Effector memory CD8-positive, alpha-beta T cell (primary cell): ENCODE results near the gene HES4.

Source experiments
- ATAC-seq: fragments of 150-1000 bp; cut with Tn5 transposase; replicated peaks from 2 replicates; pipeline ENCODE4 v1.10.0; 2021; ENCODE audit warnings: mild to moderate bottlenecking, moderate library complexity
- DNase-seq, 3 experiments: peaks; one replicate each; pipeline ENCODE4 v3.0.0; 2021
- H3K27ac Mint-ChIP-seq, 2 donors: one replicate each; pipeline ENCODE4 v1.8.0; 2022; ENCODE audit warnings: mild to moderate bottlenecking in 2 of 2, mixed read lengths in 2 of 2, moderate library complexity in 2 of 2
- H3K27me3 Mint-ChIP-seq, 2 donors: one replicate each; pipeline ENCODE4 v1.8.0; 2022; ENCODE audit warnings: mixed read lengths in 2 of 2
- H3K36me3 Mint-ChIP-seq: one replicate; pipeline ENCODE4 v1.8.0; 2022; ENCODE audit warnings: mild to moderate bottlenecking, moderate library complexity, mixed read lengths; ENCODE audit not compliant: insufficient read depth
- H3K4me1 Mint-ChIP-seq, 2 donors: one replicate each; pipeline ENCODE4 v1.8.0; 2022; ENCODE audit warnings: low read depth in 2 of 2, mixed read lengths in 2 of 2
- H3K4me3 Mint-ChIP-seq, 2 donors: one replicate each; pipeline ENCODE4 v1.8.0; 2022; ENCODE audit warnings: mild to moderate bottlenecking in 2 of 2, mixed read lengths in 2 of 2, moderate library complexity in 2 of 2
- H3K9me3 Mint-ChIP-seq, 2 donors: one replicate each; pipeline ENCODE4 v1.8.0; 2022; ENCODE audit warnings: mixed read lengths in 2 of 2
- total RNA-seq, 9 experiments: gene quantifications; one replicate each; lab custom pipeline; 2026; lab: John Stamatoyannopoulos, UW

The HES4 gene
- 0.24 to 6.0 (median 1.2) reads per million in 9 experiments for total RNA-seq

- peak within 1 kb of the TSS; percentile 75 to 77 for H3K4me3 Mint-ChIP-seq
- H3K27me3 Mint-ChIP-seq = peaks cover 41 to 69% of the 10 kb centered on the region in 2 donors
- DNase-seq (peak; percentile 44 to 51 (median 51)), ATAC-seq (peak; percentile 51)
- H3K4me1 Mint-ChIP-seq = peaks cover 11 to 13% of the 10 kb centered on the region in 2 donors
- peak within 1 kb of the TSS; percentile 71 to 77 for H3K27ac Mint-ChIP-seq
- peaks cover 32% of the 10 kb centered on the region for H3K36me3 Mint-ChIP-seq
- no peaks in the 10 kb centered on the region for H3K9me3 Mint-ChIP-seq
Measured at GRCh38 chr1:999725-1000356, at the start of gene HES4. TSS of gene HES4 (minus strand) at chr1:1000097. CDS start at chr1:999973, 124 bp downstream.

- H3K9me3 Mint-ChIP-seq = peaks cover 0 to 2% of the 10 kb centered on the region in 2 donors
- H3K27ac Mint-ChIP-seq = no peak overlapping the region
- ATAC-seq (no peak), DNase-seq (no peak)
- peaks cover 0 to 2% of the 10 kb centered on the region in 2 donors for H3K4me1 Mint-ChIP-seq
- no peak overlapping the region for H3K4me3 Mint-ChIP-seq
- H3K36me3 Mint-ChIP-seq = peaks cover 5% of the 10 kb centered on the region
- no peaks in the 10 kb centered on the region for H3K27me3 Mint-ChIP-seq
Measured at GRCh38 chr1:1048765-1049164, 48.9 kb upstream of the HES4 start.

- Mint-ChIP-seq H3K36me3 (peaks cover 6% of the 10 kb centered on the region), H3K4me3 (no peak overlapping the region), H3K27ac (no peak overlapping the region), H3K4me1 (peaks cover 3 to 5% of the 10 kb centered on the region in 2 donors), H3K27me3 (no peaks in the 10 kb centered on the region), H3K9me3 (peaks cover 0 to 5% of the 10 kb centered on the region in 2 donors)
- ATAC-seq (no peak), DNase-seq (no peak)
Measured at GRCh38 chr1:1047963-1048362, 48.1 kb upstream of the HES4 start.

- no peak overlapping the region for H3K27ac Mint-ChIP-seq
- peaks cover 11% of the 10 kb centered on the region for H3K36me3 Mint-ChIP-seq
- H3K27me3 Mint-ChIP-seq = no peaks in the 10 kb centered on the region
- H3K4me1 Mint-ChIP-seq = peaks cover 4 to 5% of the 10 kb centered on the region in 2 donors
- no peak for ATAC-seq
- H3K9me3 Mint-ChIP-seq = peaks cover 0 to 5% of the 10 kb centered on the region in 2 donors
- DNase-seq = no peak
- no peak overlapping the region for H3K4me3 Mint-ChIP-seq
Measured at GRCh38 chr1:1047407-1047806, 47.5 kb upstream of the HES4 start.

- peaks cover 11% of the 10 kb centered on the region for H3K36me3 Mint-ChIP-seq
- H3K4me3 Mint-ChIP-seq = no peak overlapping the region
- ATAC-seq (no peak), DNase-seq (no peak)
- no peaks in the 10 kb centered on the region for H3K27me3 Mint-ChIP-seq
- no peak overlapping the region for H3K27ac Mint-ChIP-seq
- H3K9me3 Mint-ChIP-seq = peaks cover 0 to 5% of the 10 kb centered on the region in 2 donors
- H3K4me1 Mint-ChIP-seq = peaks cover 4 to 5% of the 10 kb centered on the region in 2 donors
Measured at GRCh38 chr1:1046767-1047166, 46.9 kb upstream of the HES4 start.

GRCh38 chr1:1046243-1046642 lies 46.3 kb upstream of the HES4 start:
- Mint-ChIP-seq H3K9me3 (peaks cover 0 to 5% of the 10 kb centered on the region in 2 donors), H3K27ac (no peak overlapping the region), H3K36me3 (peaks cover 11% of the 10 kb centered on the region), H3K4me3 (no peak overlapping the region), H3K27me3 (no peaks in the 10 kb centered on the region), H3K4me1 (peaks cover 4 to 5% of the 10 kb centered on the region in 2 donors)
- no peak for DNase-seq
- ATAC-seq = no peak

GRCh38 chr1:1045129-1045528 lies 45.2 kb upstream of the HES4 start:
- peaks cover 11% of the 10 kb centered on the region for H3K36me3 Mint-ChIP-seq
- DNase-seq (no peak), ATAC-seq (no peak)
- H3K4me3 Mint-ChIP-seq = no peak overlapping the region
- no peaks in the 10 kb centered on the region for H3K27me3 Mint-ChIP-seq
- peaks cover 0 to 5% of the 10 kb centered on the region in 2 donors for H3K9me3 Mint-ChIP-seq
- H3K4me1 Mint-ChIP-seq = peaks cover 4 to 7% of the 10 kb centered on the region in 2 donors
- H3K27ac Mint-ChIP-seq = no peak overlapping the region

- Mint-ChIP-seq H3K9me3 (peaks cover 0 to 5% of the 10 kb centered on the region in 2 donors), H3K36me3 (peaks cover 11% of the 10 kb centered on the region), H3K27ac (peak overlapping the region in 1 of 2 donors; percentile 19), H3K4me3 (no peak overlapping the region), H3K27me3 (peaks cover 0 to 3% of the 10 kb centered on the region in 2 donors), H3K4me1 (peaks cover 7 to 10% of the 10 kb centered on the region in 2 donors)
- no peak for ATAC-seq
- DNase-seq = no peak
Measured at GRCh38 chr1:1044455-1045078, 44.7 kb upstream of the HES4 start.

GRCh38 chr1:1043921-1044320 lies 44.0 kb upstream of the HES4 start:
- no peak for ATAC-seq
- no peak for DNase-seq
- Mint-ChIP-seq H3K36me3 (peaks cover 11% of the 10 kb centered on the region), H3K27me3 (peaks cover under 1 to 10% of the 10 kb centered on the region in 2 donors), H3K9me3 (peaks cover 0 to 5% of the 10 kb centered on the region in 2 donors), H3K4me1 (peaks cover 12% of the 10 kb centered on the region in 2 donors), H3K4me3 (no peak overlapping the region), H3K27ac (no peak overlapping the region)

- H3K27ac Mint-ChIP-seq = no peak overlapping the region
- no peak overlapping the region for H3K4me3 Mint-ChIP-seq
- H3K36me3 Mint-ChIP-seq = peaks cover 11% of the 10 kb centered on the region
- peaks cover 16 to 17% of the 10 kb centered on the region in 2 donors for H3K4me1 Mint-ChIP-seq
- DNase-seq = no peak
- peaks cover 6 to 15% of the 10 kb centered on the region in 2 donors for H3K27me3 Mint-ChIP-seq
- peaks cover 0 to 5% of the 10 kb centered on the region in 2 donors for H3K9me3 Mint-ChIP-seq
- ATAC-seq = no peak
Measured at GRCh38 chr1:1043411-1043810, 43.5 kb upstream of the HES4 start.

- Mint-ChIP-seq H3K4me1 (peaks cover 17 to 18% of the 10 kb centered on the region in 2 donors), H3K36me3 (peaks cover 11% of the 10 kb centered on the region), H3K9me3 (peaks cover 0 to 5% of the 10 kb centered on the region in 2 donors), H3K4me3 (peak overlapping the region; percentile 18 to 33), H3K27me3 (peaks cover 7 to 21% of the 10 kb centered on the region in 2 donors), H3K27ac (no peak overlapping the region)
- ATAC-seq = no peak
- DNase-seq = no peak
Measured at GRCh38 chr1:1042835-1043234, 42.9 kb upstream of the HES4 start.

GRCh38 chr1:1041873-1042272 lies 42.0 kb upstream of the HES4 start:
- Mint-ChIP-seq H3K36me3 (peaks cover 11% of the 10 kb centered on the region), H3K4me1 (peaks cover 17 to 18% of the 10 kb centered on the region in 2 donors), H3K9me3 (peaks cover 0 to 5% of the 10 kb centered on the region in 2 donors), H3K27ac (no peak overlapping the region), H3K27me3 (peaks cover 7 to 30% of the 10 kb centered on the region in 2 donors), H3K4me3 (peak overlapping the region in 1 of 2 donors; percentile 18)
- no peak for ATAC-seq
- no peak for DNase-seq

- H3K27me3 Mint-ChIP-seq = peaks cover 8 to 38% of the 10 kb centered on the region in 2 donors
- H3K9me3 Mint-ChIP-seq = peaks cover 0 to 5% of the 10 kb centered on the region in 2 donors
- DNase-seq (no peak), ATAC-seq (peak; percentile 8)
- no peak overlapping the region for H3K27ac Mint-ChIP-seq
- peaks cover 11% of the 10 kb centered on the region for H3K36me3 Mint-ChIP-seq
- peaks cover 17 to 18% of the 10 kb centered on the region in 2 donors for H3K4me1 Mint-ChIP-seq
- no peak overlapping the region for H3K4me3 Mint-ChIP-seq
Measured at GRCh38 chr1:1041092-1041523, 41.2 kb upstream of the HES4 start.
